ENCODE results near the gene KCNT2. TPM values are rescaled to one million over a fixed set of nuclear protein-coding genes. Genes with fewer than 3 reads are reported as not detected.

KCNT2 gene
- total RNA-seq, 1 donor from 2014 or later = 5.9 TPM

- no peak overlapping the region for H3K4me2 ChIP-seq (ENCODE audit: low read length)
- H3K27ac Mint-ChIP-seq (ENCODE audit: unreplicated experiment) = no peak overlapping the region
- H3K9ac ChIP-seq (ENCODE audit: low read length) = no peak overlapping the region
- H3K36me3 ChIP-seq (ENCODE audit: insufficient read depth, low read length) = no peaks in the 10 kb centered on the region
- no peaks in the 10 kb centered on the region for H3K9me3 ChIP-seq (ENCODE audit: insufficient read depth, low read depth, low read length)
- peaks cover 3% of the 10 kb centered on the region for H3K4me1 ChIP-seq (ENCODE audit: insufficient read depth, low read length)
- FAIRE-seq (peak; percentile 23), DNase-seq (ENCODE audit: low read depth) (no peak)
- H2AFZ ChIP-seq (ENCODE audit: low read depth, low read length) = no peak overlapping the region
- H3K4me3 ChIP-seq (ENCODE audit: insufficient read depth, low read depth, low read length) = no peak overlapping the region
- H3K36me3 Mint-ChIP-seq (ENCODE audit: low read depth, unreplicated experiment) = no peaks in the 10 kb centered on the region
- H3K27me3 Mint-ChIP-seq (ENCODE audit: low read depth, unreplicated experiment) = no peaks in the 10 kb centered on the region
- no peak for TF ChIP-seq CTCF (IDR thresholded peaks at IDR 0.05; ENCODE audit: insufficient read depth, low read depth, low read length)
- TF ChIP-seq EZH2 (IDR thresholded peaks at IDR 0.05; ENCODE audit: insufficient read depth, low read length) = no peak
- H4K20me1 ChIP-seq (ENCODE audit: insufficient read depth, low read length) = no peaks in the 10 kb centered on the region
- H3K4me3 Mint-ChIP-seq (ENCODE audit: unreplicated experiment) = no peak overlapping the region
- no peaks in the 10 kb centered on the region for H3K27me3 ChIP-seq (ENCODE audit: insufficient read depth, low read length)
- peaks cover 9% of the 10 kb centered on the region for H3K4me1 Mint-ChIP-seq (ENCODE audit: low read depth, unreplicated experiment)
- no peaks in the 10 kb centered on the region for H3K9me3 Mint-ChIP-seq (ENCODE audit: unreplicated experiment)
- H3K27ac ChIP-seq (ENCODE audit: low read depth, low read length) = no peak overlapping the region
- no peaks in the 10 kb centered on the region for H3K79me2 ChIP-seq (ENCODE audit: insufficient read depth, low read length)
Observed at GRCh38 chr1:196393282-196393681, 215.0 kb downstream of the KCNT2 start.

DNA sequence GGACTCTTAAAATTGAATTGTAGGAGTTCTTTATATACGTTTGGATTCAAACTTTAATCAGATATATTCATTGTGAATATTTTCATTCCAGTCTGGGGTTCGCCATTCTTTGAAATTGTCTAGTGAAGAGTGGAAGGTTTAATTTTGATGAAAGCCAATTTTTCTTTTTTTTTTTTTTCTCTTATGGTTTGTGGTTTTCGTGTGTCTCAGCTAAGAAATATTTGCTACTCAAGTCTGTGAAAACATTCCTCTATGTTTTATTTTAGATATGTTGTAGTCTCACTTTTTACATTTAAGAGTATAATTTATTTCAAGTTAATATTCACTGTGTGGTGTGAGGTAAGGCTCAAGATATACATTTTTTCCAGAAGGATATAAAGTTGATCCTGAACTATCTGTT, 220.5 kb downstream of the KCNT2 start:
- TF ChIP-seq CTCF (IDR thresholded peaks at IDR 0.05; ENCODE audit: insufficient read depth, low read depth, low read length) (no peak), EZH2 (IDR thresholded peaks at IDR 0.05; ENCODE audit: insufficient read depth, low read length) (no peak)
- no peaks in the 10 kb centered on the region for H3K27me3 Mint-ChIP-seq (ENCODE audit: low read depth, unreplicated experiment)
- Histone ChIP-seq H3K4me2 (ENCODE audit: low read length) (no peak overlapping the region), H3K4me1 (ENCODE audit: insufficient read depth, low read length) (no peaks in the 10 kb centered on the region), H3K79me2 (ENCODE audit: insufficient read depth, low read length) (no peaks in the 10 kb centered on the region), H3K9ac (ENCODE audit: low read length) (no peak overlapping the region), H4K20me1 (ENCODE audit: insufficient read depth, low read length) (no peaks in the 10 kb centered on the region), H3K4me3 (ENCODE audit: insufficient read depth, low read depth, low read length) (no peak overlapping the region), H3K36me3 (ENCODE audit: insufficient read depth, low read length) (no peaks in the 10 kb centered on the region), H2AFZ (ENCODE audit: low read depth, low read length) (no peak overlapping the region), H3K27ac (ENCODE audit: low read depth, low read length) (no peak overlapping the region), H3K27me3 (ENCODE audit: insufficient read depth, low read length) (no peaks in the 10 kb centered on the region), H3K9me3 (ENCODE audit: insufficient read depth, low read depth, low read length) (no peaks in the 10 kb centered on the region)
- no peak for FAIRE-seq
- no peaks in the 10 kb centered on the region for H3K36me3 Mint-ChIP-seq (ENCODE audit: low read depth, unreplicated experiment)
- H3K27ac Mint-ChIP-seq (ENCODE audit: unreplicated experiment) = no peak overlapping the region
- DNase-seq (ENCODE audit: low read depth) = peak; percentile 69
- peaks cover 15% of the 10 kb centered on the region for H3K4me1 Mint-ChIP-seq (ENCODE audit: low read depth, unreplicated experiment)
- H3K9me3 Mint-ChIP-seq (ENCODE audit: unreplicated experiment) = no peaks in the 10 kb centered on the region
- H3K4me3 Mint-ChIP-seq (ENCODE audit: unreplicated experiment) = no peak overlapping the region

DNA sequence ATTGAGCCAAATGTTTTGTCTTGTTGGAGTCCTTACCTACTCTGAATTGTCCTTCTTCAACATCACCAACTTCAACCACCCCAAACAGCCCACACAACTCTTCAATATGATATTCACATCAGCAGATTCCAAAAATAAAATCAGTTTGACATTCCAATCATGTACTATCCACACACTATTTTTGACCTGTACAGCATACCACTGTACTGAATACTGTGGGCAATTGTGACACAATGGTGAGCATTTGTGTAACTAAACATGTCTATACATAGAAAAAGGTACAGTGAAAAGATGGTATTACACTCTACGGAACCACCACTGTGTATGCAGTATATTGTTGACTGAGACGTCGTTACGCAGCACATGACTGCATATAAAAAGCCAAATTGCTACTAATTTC, 223.1 kb downstream of the KCNT2 start:
- FAIRE-seq (no peak), DNase-seq (ENCODE audit: low read depth) (no peak)
- Histone ChIP-seq H2AFZ (ENCODE audit: low read depth, low read length) (no peak overlapping the region), H4K20me1 (ENCODE audit: insufficient read depth, low read length) (no peaks in the 10 kb centered on the region), H3K9ac (ENCODE audit: low read length) (no peak overlapping the region), H3K4me2 (ENCODE audit: low read length) (no peak overlapping the region), H3K27ac (ENCODE audit: low read depth, low read length) (no peak overlapping the region), H3K79me2 (ENCODE audit: insufficient read depth, low read length) (no peaks in the 10 kb centered on the region), H3K27me3 (ENCODE audit: insufficient read depth, low read length) (no peaks in the 10 kb centered on the region), H3K36me3 (ENCODE audit: insufficient read depth, low read length) (no peaks in the 10 kb centered on the region), H3K9me3 (ENCODE audit: insufficient read depth, low read depth, low read length) (no peaks in the 10 kb centered on the region), H3K4me3 (ENCODE audit: insufficient read depth, low read depth, low read length) (no peak overlapping the region), H3K4me1 (ENCODE audit: insufficient read depth, low read length) (no peaks in the 10 kb centered on the region)
- peaks cover 15% of the 10 kb centered on the region for H3K4me1 Mint-ChIP-seq (ENCODE audit: low read depth, unreplicated experiment)
- H3K27me3 Mint-ChIP-seq (ENCODE audit: low read depth, unreplicated experiment) = no peaks in the 10 kb centered on the region
- H3K9me3 Mint-ChIP-seq (ENCODE audit: unreplicated experiment) = no peaks in the 10 kb centered on the region
- no peak overlapping the region for H3K4me3 Mint-ChIP-seq (ENCODE audit: unreplicated experiment)
- H3K36me3 Mint-ChIP-seq (ENCODE audit: low read depth, unreplicated experiment) = no peaks in the 10 kb centered on the region
- no peak overlapping the region for H3K27ac Mint-ChIP-seq (ENCODE audit: unreplicated experiment)
- no peak for TF ChIP-seq CTCF (IDR thresholded peaks at IDR 0.05; ENCODE audit: insufficient read depth, low read depth, low read length)
- TF ChIP-seq EZH2 (IDR thresholded peaks at IDR 0.05; ENCODE audit: insufficient read depth, low read length) = no peak
